OCI-LY3 (cell line): ENCODE results near the gene NAT10.

Source experiments
- H2AFZ ChIP-seq: fragments of 200-600, 300-600 bp; shearing (Covaris generic); 2 replicates; pipeline ENCODE4 v1.6.0; 2014; ENCODE audit warnings: antibody characterized with exemption, low read depth, low read length
- H3K27ac ChIP-seq: fragments of 200-600, 300-600 bp; sonication (generic); 2 replicates; pipeline ENCODE4 v1.5.1; 2014; ENCODE audit warnings: mild to moderate bottlenecking, low read length, moderate library complexity, mixed read lengths
- H3K27me3 ChIP-seq: fragments of 200-600, 300-600 bp; sonication (generic); 2 replicates; pipeline ENCODE4 v1.6.1; 2014; ENCODE audit warnings: low read depth, low read length, mixed read lengths
- H3K36me3 ChIP-seq: fragments of 200-600, 300-600 bp; sonication (generic); replicated peaks from 2 replicates; pipeline ENCODE3; 2014; ENCODE audit warnings: low read depth, low read length, mixed read lengths
- H3K4me1 ChIP-seq: fragments of 300-600, 200-600 bp; sonication (generic); 2 replicates; pipeline ENCODE4 v1.6.1; 2014; ENCODE audit warnings: low read length, mixed read lengths
- H3K4me2 ChIP-seq: fragments of 200-600, 300-600 bp; sonication (generic); 2 replicates; pipeline ENCODE4 v1.6.1; 2014; ENCODE audit warnings: low read length, mixed read lengths
- H3K4me3 ChIP-seq: fragments of 300-600, 200-600 bp; sonication (generic); 2 replicates; pipeline ENCODE4 v1.5.1; 2014; ENCODE audit warnings: antibody characterized with exemption, mild to moderate bottlenecking, low read length, moderate library complexity
- H3K79me2 ChIP-seq: fragments of 300-600, 200-600 bp; shearing (Covaris generic); 2 replicates; pipeline ENCODE4 v1.6.1; 2014; ENCODE audit warnings: mild to moderate bottlenecking, low read length, mixed read lengths
- H3K9ac ChIP-seq: fragments of 300-600, 200-600 bp; shearing (Covaris generic); 2 replicates; pipeline ENCODE4 v1.6.0; 2014; ENCODE audit warnings: mild to moderate bottlenecking, low read length, moderate library complexity
- H3K9me3 ChIP-seq: fragments of 200-600, 300-600 bp; shearing (Covaris generic); 2 replicates; pipeline ENCODE4 v1.6.1; 2014; ENCODE audit warnings: low read length, mixed read lengths; ENCODE audit not compliant: insufficient read depth
- H4K20me1 ChIP-seq: fragments of 200-600, 300-600 bp; sonication (generic); 2 replicates; pipeline ENCODE4 v1.6.1; 2016; ENCODE audit warnings: low read length, mixed read lengths; ENCODE audit not compliant: insufficient read depth
- EZH2phosphoT487 ChIP-seq: fragments of 200-600 bp; shearing (Covaris generic); IDR thresholded peaks from 2 replicates; pipeline ENCODE4 v1.6.1; 2018; ENCODE audit warnings: antibody characterized with exemption, mixed run types, low read depth
- TF ChIP-seq, protein P1 (sequence below): fragments of 200-600, 300-600 bp; sonication (generic); IDR thresholded peaks from 2 replicates; pipeline ENCODE4 v1.5.1; 2014; ENCODE audit warnings: antibody characterized with exemption, low read length, low read depth

NAT10 gene

DNA sequence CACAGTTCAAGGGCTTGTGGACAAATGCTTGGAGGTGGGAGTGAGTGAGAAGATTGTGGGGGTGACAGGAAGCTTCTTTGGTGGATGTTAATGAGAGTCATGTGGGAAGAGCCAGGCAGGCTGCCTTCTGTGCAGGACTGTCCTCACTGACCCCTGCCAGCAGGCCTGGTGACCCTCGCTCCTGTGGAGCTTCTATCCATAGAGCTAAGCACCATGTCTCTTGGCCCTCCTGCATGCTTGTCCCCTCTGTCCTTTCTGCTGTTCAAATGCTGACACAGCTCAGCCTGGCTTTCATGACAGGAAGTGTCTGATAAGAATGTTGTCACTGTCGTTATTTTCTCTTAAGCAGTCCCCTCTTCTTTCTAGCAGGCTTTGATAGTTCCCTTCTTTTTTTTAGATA, 37.6 kb downstream of the NAT10 start:
- Histone ChIP-seq H3K79me2 (peaks cover 4% of the 10 kb centered on the region; the same call in 1 of the 2 replicates), H3K4me1 (peaks cover 45% of the 10 kb centered on the region), H3K4me3 (no peak overlapping the region), H3K36me3 (peaks cover 83% of the 10 kb centered on the region), H3K27ac (no peak overlapping the region), H3K9ac (no peak overlapping the region), H2AFZ (no peak overlapping the region), H3K9me3 (no peaks in the 10 kb centered on the region), H3K4me2 (no peak overlapping the region), H4K20me1 (no peaks in the 10 kb centered on the region), H3K27me3 (no peaks in the 10 kb centered on the region)
- TF ChIP-seq EZH2phosphoT487 = no peak
- TF ChIP-seq, protein P1, sequence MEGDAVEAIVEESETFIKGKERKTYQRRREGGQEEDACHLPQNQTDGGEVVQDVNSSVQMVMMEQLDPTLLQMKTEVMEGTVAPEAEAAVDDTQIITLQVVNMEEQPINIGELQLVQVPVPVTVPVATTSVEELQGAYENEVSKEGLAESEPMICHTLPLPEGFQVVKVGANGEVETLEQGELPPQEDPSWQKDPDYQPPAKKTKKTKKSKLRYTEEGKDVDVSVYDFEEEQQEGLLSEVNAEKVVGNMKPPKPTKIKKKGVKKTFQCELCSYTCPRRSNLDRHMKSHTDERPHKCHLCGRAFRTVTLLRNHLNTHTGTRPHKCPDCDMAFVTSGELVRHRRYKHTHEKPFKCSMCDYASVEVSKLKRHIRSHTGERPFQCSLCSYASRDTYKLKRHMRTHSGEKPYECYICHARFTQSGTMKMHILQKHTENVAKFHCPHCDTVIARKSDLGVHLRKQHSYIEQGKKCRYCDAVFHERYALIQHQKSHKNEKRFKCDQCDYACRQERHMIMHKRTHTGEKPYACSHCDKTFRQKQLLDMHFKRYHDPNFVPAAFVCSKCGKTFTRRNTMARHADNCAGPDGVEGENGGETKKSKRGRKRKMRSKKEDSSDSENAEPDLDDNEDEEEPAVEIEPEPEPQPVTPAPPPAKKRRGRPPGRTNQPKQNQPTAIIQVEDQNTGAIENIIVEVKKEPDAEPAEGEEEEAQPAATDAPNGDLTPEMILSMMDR = no peak

GRCh38 chr11:34145073-34145472, 39.6 kb downstream of the NAT10 start:
- H3K9ac ChIP-seq = peak overlapping the region; percentile 78
- peak overlapping the region; percentile 73 for H3K4me2 ChIP-seq
- H3K27ac ChIP-seq = peak overlapping the region; percentile 99

GRCh38 chr11:34145847-34146381, 40.5 kb downstream of the NAT10 start:
- Histone ChIP-seq H3K79me2 (peaks cover 4% of the 10 kb centered on the region; the same call in 1 of the 2 replicates), H3K4me2 (peak overlapping the region; percentile 73), H3K27me3 (no peaks in the 10 kb centered on the region), H3K4me1 (peaks cover 45% of the 10 kb centered on the region), H4K20me1 (no peaks in the 10 kb centered on the region), H2AFZ (no peak overlapping the region), H3K9ac (peak overlapping the region; percentile 78), H3K27ac (peak overlapping the region; percentile 99), H3K4me3 (peak overlapping the region; percentile 51), H3K36me3 (peaks cover 87% of the 10 kb centered on the region), H3K9me3 (no peaks in the 10 kb centered on the region)
- TF ChIP-seq, protein P1 = no peak
- TF ChIP-seq EZH2phosphoT487 = no peak

More at GRCh38 chr11:34145073-34145472, 39.6 kb downstream of the NAT10 start:
- no peak overlapping the region for H2AFZ ChIP-seq
- no peaks in the 10 kb centered on the region for H4K20me1 ChIP-seq
- H3K4me3 ChIP-seq = peak overlapping the region; percentile 51
- H3K27me3 ChIP-seq = no peaks in the 10 kb centered on the region
- H3K4me1 ChIP-seq = peaks cover 45% of the 10 kb centered on the region
- H3K79me2 ChIP-seq = peaks cover 4% of the 10 kb centered on the region; the same call in 1 of the 2 replicates
- peaks cover 87% of the 10 kb centered on the region for H3K36me3 ChIP-seq
- TF ChIP-seq, protein P1 = no peak
- TF ChIP-seq EZH2phosphoT487 = no peak
- no peaks in the 10 kb centered on the region for H3K9me3 ChIP-seq

- H3K36me3 ChIP-seq = peaks cover 86% of the 10 kb centered on the region
These were observed 41.0 kb downstream of the NAT10 start for GRCh38 chr11:34146411-34146810.

More at GRCh38 chr11:34146411-34146810, 41.0 kb downstream of the NAT10 start:
- no peaks in the 10 kb centered on the region for H4K20me1 ChIP-seq
- no peaks in the 10 kb centered on the region for H3K9me3 ChIP-seq
- peak overlapping the region; percentile 11; the same call in 1 of the 2 replicates for H3K4me3 ChIP-seq
- peaks cover 45% of the 10 kb centered on the region for H3K4me1 ChIP-seq
- TF ChIP-seq, protein P1 = no peak
- no peak for TF ChIP-seq EZH2phosphoT487
- peak overlapping the region; percentile 73 for H3K4me2 ChIP-seq
- H3K27ac ChIP-seq = peak overlapping the region; percentile 99
- H3K9ac ChIP-seq = peak overlapping the region; percentile 78
- H3K79me2 ChIP-seq = peaks cover 4% of the 10 kb centered on the region; the same call in 1 of the 2 replicates
- H3K27me3 ChIP-seq = no peaks in the 10 kb centered on the region
- H2AFZ ChIP-seq = no peak overlapping the region
